Activated naive CD4-positive, alpha-beta T cell treated with anti-CD3 and anti-CD28 coated beads, Interleukin-2, amount 50 U/mL, for 72 hours (primary cell): Measurements from ENCODE around the gene LMF1. TPM values are rescaled to one million over a fixed set of nuclear protein-coding genes. Genes with fewer than 3 reads are reported as not detected.
"Not testable (repeated sequence)": the region's sequence is repeated elsewhere in the genome, so short reads cannot be mapped to it uniquely, and the experiment has no call there.

Experiments
- ATAC-seq, 2 donors: fragments of 150-1000 bp; cut with Tn5 transposase; 2 replicates each; pipeline ENCODE4 v1.10.0; 2021; ENCODE audit warnings: mild to moderate bottlenecking in 2 of 2, moderate library complexity in 2 of 2
- DNase-seq, 2 donors: peaks; one replicate each; pipeline ENCODE4 v3.0.0; 2021 to 2022; ENCODE audit warnings: low spot score in 2 of 2
- H3K27ac Mint-ChIP-seq, 2 donors: one replicate each; pipeline ENCODE4 v1.8.0; 2022; ENCODE audit warnings: mild to moderate bottlenecking in 2 of 2, mixed read lengths in 2 of 2
- H3K36me3 Mint-ChIP-seq, 2 donors: one replicate each; pipeline ENCODE4 v1.8.0; 2022; ENCODE audit warnings: mixed read lengths in 2 of 2
- H3K9me3 Mint-ChIP-seq, 2 donors: one replicate each; pipeline ENCODE4 v1.8.0; 2022; ENCODE audit warnings: mixed read lengths in 2 of 2
- total RNA-seq, 2 donors: library from RNA; stranded (reverse); gene quantifications; one replicate each; pipeline ENCODE4 v1.2.3, GENCODE V29; 2022

Gene LMF1
- total RNA-seq, 2 donors from 2014 or later, result 13.0 to 19.1 TPM

GRCh38 chr16:951660-952301 is 19.0 kb downstream of the LMF1 start:
- DNase-seq (no peak), ATAC-seq (no peak)
- peaks cover 5 to 8% of the 10 kb centered on the region in 2 donors for H3K36me3 Mint-ChIP-seq
- H3K27ac Mint-ChIP-seq, result no peak overlapping the region
- no peaks in the 10 kb centered on the region for H3K9me3 Mint-ChIP-seq

GRCh38 chr16:950733-951573 is 19.8 kb downstream of the LMF1 start:
- not testable (repeated sequence) for ATAC-seq, DNase-seq, H3K27ac Mint-ChIP-seq, H3K9me3 Mint-ChIP-seq
- H3K36me3 Mint-ChIP-seq, result peaks cover 5 to 10% of the 10 kb centered on the region in 2 donors

GRCh38 chr16:948767-949166 is 22.0 kb downstream of the LMF1 start:
- not testable (repeated sequence) for H3K9me3 Mint-ChIP-seq, H3K27ac Mint-ChIP-seq, DNase-seq, ATAC-seq
- peaks cover 16 to 19% of the 10 kb centered on the region in 2 donors for H3K36me3 Mint-ChIP-seq

- not testable (repeated sequence) for ATAC-seq
Observed at GRCh38 chr16:947922-948303, 22.9 kb downstream of the LMF1 start.

GRCh38 chr16:947255-947921 is 23.4 kb downstream of the LMF1 start:
- H3K9me3 Mint-ChIP-seq, result peaks cover 9 to 10% of the 10 kb centered on the region in 2 donors
- DNase-seq (no peak), ATAC-seq (no peak)
- H3K36me3 Mint-ChIP-seq, result peaks cover 26 to 28% of the 10 kb centered on the region in 2 donors
- H3K27ac Mint-ChIP-seq, result no peak overlapping the region

More at GRCh38 chr16:947922-948303, 22.9 kb downstream of the LMF1 start:
- DNase-seq, H3K27ac Mint-ChIP-seq, H3K9me3 Mint-ChIP-seq: not testable (repeated sequence)
- peaks cover 21 to 23% of the 10 kb centered on the region in 2 donors for H3K36me3 Mint-ChIP-seq

- peaks cover 24 to 35% of the 10 kb centered on the region in 2 donors for H3K36me3 Mint-ChIP-seq
- H3K9me3 Mint-ChIP-seq, result peaks cover 12 to 15% of the 10 kb centered on the region in 2 donors
- no peak overlapping the region for H3K27ac Mint-ChIP-seq
- no peak for ATAC-seq
- no peak for DNase-seq
Observed at GRCh38 chr16:946048-946395, 24.8 kb downstream of the LMF1 start.

GRCh38 chr16:945271-946047 is 25.3 kb downstream of the LMF1 start:
- Mint-ChIP-seq H3K9me3 (peaks cover 12 to 15% of the 10 kb centered on the region in 2 donors), H3K27ac (no peak overlapping the region), H3K36me3 (peaks cover 23 to 35% of the 10 kb centered on the region in 2 donors)
- no peak for ATAC-seq
- DNase-seq, result no peak

GRCh38 chr16:943971-944370 is 26.8 kb downstream of the LMF1 start:
- ATAC-seq (no peak), DNase-seq (no peak)
- peaks cover 23 to 44% of the 10 kb centered on the region in 2 donors for H3K36me3 Mint-ChIP-seq
- peak overlapping the region in 1 of 2 donors; percentile 17 for H3K27ac Mint-ChIP-seq
- H3K9me3 Mint-ChIP-seq, result peaks cover 12 to 15% of the 10 kb centered on the region in 2 donors

GRCh38 chr16:942436-943060 is 28.2 kb downstream of the LMF1 start:
- Mint-ChIP-seq H3K27ac (no peak overlapping the region), H3K36me3 (peaks cover 23 to 44% of the 10 kb centered on the region in 2 donors), H3K9me3 (peaks cover 12 to 15% of the 10 kb centered on the region in 2 donors)
- DNase-seq (no peak), ATAC-seq (no peak)

GRCh38 chr16:939941-940340 is 30.8 kb downstream of the LMF1 start:
- Mint-ChIP-seq H3K36me3 (peaks cover 19 to 44% of the 10 kb centered on the region in 2 donors), H3K9me3 (peaks cover 12 to 15% of the 10 kb centered on the region in 2 donors), H3K27ac (no peak overlapping the region)
- DNase-seq (no peak), ATAC-seq (no peak)

GRCh38 chr16:939311-939710 is 31.5 kb downstream of the LMF1 start:
- DNase-seq, result no peak
- peaks cover 15 to 38% of the 10 kb centered on the region in 2 donors for H3K36me3 Mint-ChIP-seq
- peak overlapping the region in 1 of 2 donors; percentile 66 for H3K27ac Mint-ChIP-seq
- ATAC-seq, result no peak
- H3K9me3 Mint-ChIP-seq, result peaks cover 12 to 15% of the 10 kb centered on the region in 2 donors

- DNase-seq (no peak), ATAC-seq (no peak)
- Mint-ChIP-seq H3K36me3 (peaks cover 9 to 33% of the 10 kb centered on the region in 2 donors), H3K9me3 (peaks cover 10 to 12% of the 10 kb centered on the region in 2 donors), H3K27ac (no peak overlapping the region)
Observed at GRCh38 chr16:938752-939151, 32.0 kb downstream of the LMF1 start.

GRCh38 chr16:938136-938535 is 32.6 kb downstream of the LMF1 start:
- ATAC-seq (no peak), DNase-seq (no peak)
- peaks cover 8 to 11% of the 10 kb centered on the region in 2 donors for H3K9me3 Mint-ChIP-seq
- H3K36me3 Mint-ChIP-seq, result peaks cover 7 to 30% of the 10 kb centered on the region in 2 donors
- no peak overlapping the region for H3K27ac Mint-ChIP-seq

- H3K27ac Mint-ChIP-seq, result no peak overlapping the region
- H3K9me3 Mint-ChIP-seq, result peaks cover 6 to 9% of the 10 kb centered on the region in 2 donors
- DNase-seq (no peak), ATAC-seq (no peak)
- H3K36me3 Mint-ChIP-seq, result peaks cover 4 to 27% of the 10 kb centered on the region in 2 donors
Observed at GRCh38 chr16:937723-938122, 33.1 kb downstream of the LMF1 start.

GRCh38 chr16:937311-937710 is 33.5 kb downstream of the LMF1 start:
- ATAC-seq (no peak), DNase-seq (no peak)
- H3K36me3 Mint-ChIP-seq, result peaks cover 0 to 23% of the 10 kb centered on the region in 2 donors
- H3K27ac Mint-ChIP-seq, result peak overlapping the region in 1 of 2 donors; percentile 14
- H3K9me3 Mint-ChIP-seq, result peaks cover 2 to 5% of the 10 kb centered on the region in 2 donors

- peaks cover 0 to 9% of the 10 kb centered on the region in 2 donors for H3K36me3 Mint-ChIP-seq
- H3K27ac Mint-ChIP-seq, result peak overlapping the region; percentile 47 to 68
- H3K9me3 Mint-ChIP-seq, result no peaks in the 10 kb centered on the region
- no peak for DNase-seq
- ATAC-seq, result no peak
Observed at GRCh38 chr16:935684-936083, 35.1 kb downstream of the LMF1 start.
